GM12892 (cell line): ENCODE data around the gene SWT1.

Experiments used
- POLR2A ChIP-seq: IDR thresholded peaks from 2 replicates; pipeline ENCODE4 v1.6.1; 2011; ENCODE audit warnings: low read depth, low read length, control low read depth
- POLR2AphosphoS5 ChIP-seq: IDR thresholded peaks from 2 replicates; pipeline ENCODE4 v1.6.1; 2011; ENCODE audit warnings: low read depth, low read length, control low read depth
- TAF1 ChIP-seq: IDR thresholded peaks from 2 replicates; pipeline ENCODE4 v1.6.1; 2011; ENCODE audit warnings: low read depth, mild to moderate bottlenecking, control low read depth, low read length, borderline replicate concordance

DNA sequence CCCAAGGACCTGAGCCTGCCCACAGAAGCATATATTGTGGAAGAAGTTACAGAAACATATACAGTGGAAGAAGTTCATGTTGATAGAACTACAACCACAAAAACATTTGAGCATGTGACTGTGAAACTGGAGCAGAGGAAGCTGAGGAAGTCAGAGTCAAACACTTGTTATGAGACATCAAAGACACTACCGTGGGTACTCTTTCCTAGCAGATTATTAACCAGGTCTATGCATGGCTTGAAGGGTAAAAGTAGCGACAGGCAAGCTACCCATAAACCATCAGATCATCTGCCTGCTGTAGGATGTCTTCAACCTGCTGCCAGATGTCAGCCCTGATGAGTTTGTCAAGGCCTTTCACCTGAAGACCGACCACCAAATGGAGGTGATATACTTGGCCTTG, 124.3 kb downstream of the SWT1 start:
- no peak for TF ChIP-seq TAF1
- no peak for TF ChIP-seq POLR2AphosphoS5
- TF ChIP-seq POLR2A, result no peak
